ENCODE data around the gene NFATC1.

NFATC1 gene

DNA sequence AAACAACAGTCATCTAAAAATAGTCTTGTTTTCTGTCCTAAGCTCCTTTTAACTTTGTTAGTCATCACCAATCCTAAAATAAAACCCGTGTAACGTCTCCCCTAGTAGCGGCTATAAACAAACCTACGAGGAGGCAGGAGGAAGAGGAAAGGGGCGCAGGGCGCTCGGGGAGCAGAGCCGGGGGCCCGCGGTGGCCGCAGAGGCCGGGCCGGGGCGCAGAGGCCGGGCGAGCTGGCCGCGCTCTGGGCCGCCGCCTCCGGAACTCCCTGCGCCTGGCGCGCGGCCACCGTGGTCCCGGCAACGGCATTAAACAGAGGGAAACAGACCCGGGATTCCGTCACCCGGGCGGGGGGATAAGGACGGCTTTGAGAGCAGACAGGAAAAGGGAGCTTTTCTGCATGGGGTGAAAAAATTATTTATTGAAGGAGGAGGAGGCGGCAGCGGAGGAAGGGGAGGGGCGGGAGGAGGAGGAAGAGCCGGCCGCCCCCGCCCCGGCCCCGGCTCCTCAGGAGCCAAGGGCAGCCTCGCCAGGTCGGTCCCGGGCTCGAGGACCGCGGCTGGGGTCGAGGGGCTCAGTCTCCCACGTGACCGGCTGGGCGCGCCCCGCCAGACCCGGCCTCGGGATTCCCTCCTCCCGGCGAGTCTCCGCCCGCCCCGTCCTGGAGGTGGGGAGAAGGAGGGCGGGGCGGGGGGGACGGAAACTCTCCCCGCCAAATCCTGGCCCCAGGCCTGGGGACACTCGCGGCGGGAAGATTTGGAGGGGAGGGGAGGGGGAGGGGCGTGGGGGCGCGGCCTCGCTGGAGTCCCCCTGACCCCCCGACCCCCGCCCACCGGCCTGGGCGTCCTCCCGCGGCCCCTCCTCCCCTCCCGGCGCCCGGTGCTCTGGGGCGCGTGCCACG, 1.8 kb upstream of the NFATC1 start:
- no peaks in the 10 kb centered on the region for H3K79me2 ChIP-seq
- H3K36me3 ChIP-seq (ENCODE audit: control insufficient read depth, insufficient read depth, low read length), result no peaks in the 10 kb centered on the region
- H3K4me3 ChIP-seq (ENCODE audit: low read depth, low read length), result peak overlapping the region; percentile 71
- H2AFZ ChIP-seq, result peak overlapping the region; percentile 61
- TF ChIP-seq, protein P1, sequence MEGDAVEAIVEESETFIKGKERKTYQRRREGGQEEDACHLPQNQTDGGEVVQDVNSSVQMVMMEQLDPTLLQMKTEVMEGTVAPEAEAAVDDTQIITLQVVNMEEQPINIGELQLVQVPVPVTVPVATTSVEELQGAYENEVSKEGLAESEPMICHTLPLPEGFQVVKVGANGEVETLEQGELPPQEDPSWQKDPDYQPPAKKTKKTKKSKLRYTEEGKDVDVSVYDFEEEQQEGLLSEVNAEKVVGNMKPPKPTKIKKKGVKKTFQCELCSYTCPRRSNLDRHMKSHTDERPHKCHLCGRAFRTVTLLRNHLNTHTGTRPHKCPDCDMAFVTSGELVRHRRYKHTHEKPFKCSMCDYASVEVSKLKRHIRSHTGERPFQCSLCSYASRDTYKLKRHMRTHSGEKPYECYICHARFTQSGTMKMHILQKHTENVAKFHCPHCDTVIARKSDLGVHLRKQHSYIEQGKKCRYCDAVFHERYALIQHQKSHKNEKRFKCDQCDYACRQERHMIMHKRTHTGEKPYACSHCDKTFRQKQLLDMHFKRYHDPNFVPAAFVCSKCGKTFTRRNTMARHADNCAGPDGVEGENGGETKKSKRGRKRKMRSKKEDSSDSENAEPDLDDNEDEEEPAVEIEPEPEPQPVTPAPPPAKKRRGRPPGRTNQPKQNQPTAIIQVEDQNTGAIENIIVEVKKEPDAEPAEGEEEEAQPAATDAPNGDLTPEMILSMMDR (IDR thresholded peaks at IDR 0.05), result no peak
- peaks cover 4% of the 10 kb centered on the region for H3K4me1 ChIP-seq
- H3K27ac ChIP-seq, result peak overlapping the region; percentile 51
- H3K9ac ChIP-seq, result no peak overlapping the region
- H3K4me2 ChIP-seq (ENCODE audit: low read length), result peak overlapping the region; percentile 92
- no peaks in the 10 kb centered on the region for H3K9me3 ChIP-seq (ENCODE audit: control insufficient read depth, low read length)
- H3K27me3 ChIP-seq (ENCODE audit: control insufficient read depth, insufficient read depth, low read length), result no peaks in the 10 kb centered on the region

DNA sequence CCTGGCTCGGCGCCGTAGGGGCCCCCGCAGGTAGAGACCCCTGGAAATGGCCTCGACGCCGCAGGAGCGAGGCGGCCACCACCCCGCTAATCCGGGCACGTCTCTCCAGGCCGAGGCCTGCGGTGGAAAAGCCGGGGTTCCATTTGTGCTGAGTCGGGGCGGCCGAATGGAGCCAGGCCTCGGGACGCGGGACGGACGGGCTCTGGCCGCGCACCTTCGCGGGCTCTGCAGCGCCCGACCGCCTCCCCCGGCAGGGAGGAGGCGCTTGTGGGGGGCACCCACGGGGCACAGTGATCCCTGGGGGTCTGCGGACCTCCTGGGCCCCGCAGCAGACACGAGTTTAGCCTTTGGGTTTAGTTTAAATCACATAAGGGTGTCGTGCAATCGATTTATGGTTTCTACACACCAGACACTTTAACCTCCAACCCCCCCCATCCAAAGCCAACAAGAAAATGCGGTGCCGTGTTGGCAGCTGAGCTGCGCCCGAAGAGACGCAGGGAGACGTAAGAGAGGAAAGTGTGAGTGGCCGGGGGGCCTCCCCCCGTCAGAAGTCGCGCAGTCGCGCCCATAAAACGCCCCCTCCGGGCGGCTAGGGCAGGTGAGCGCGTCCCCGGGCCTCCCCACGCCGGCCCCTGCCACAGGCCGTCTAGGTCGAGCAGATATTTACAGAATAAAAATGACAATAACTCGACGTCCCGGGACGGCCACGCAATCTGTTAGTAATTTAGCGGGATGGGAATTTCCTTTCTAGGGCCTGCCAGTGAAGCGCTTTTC, 1.0 kb upstream of the NFATC1 start:
- H2AFZ ChIP-seq, result peak overlapping the region; percentile 61
- peak overlapping the region; percentile 45 for H3K4me3 ChIP-seq (ENCODE audit: low read depth, low read length)
- H3K27ac ChIP-seq, result peak overlapping the region; percentile 47
- H3K79me2 ChIP-seq, result no peaks in the 10 kb centered on the region
- no peaks in the 10 kb centered on the region for H3K36me3 ChIP-seq (ENCODE audit: control insufficient read depth, insufficient read depth, low read length)
- peak overlapping the region; percentile 92 for H3K4me2 ChIP-seq (ENCODE audit: low read length)
- no peaks in the 10 kb centered on the region for H3K9me3 ChIP-seq (ENCODE audit: control insufficient read depth, low read length)
- H3K9ac ChIP-seq, result no peak overlapping the region
- peaks cover 4% of the 10 kb centered on the region for H3K4me1 ChIP-seq
- TF ChIP-seq, protein P1 (IDR thresholded peaks at IDR 0.05), result no peak
- no peaks in the 10 kb centered on the region for H3K27me3 ChIP-seq (ENCODE audit: control insufficient read depth, insufficient read depth, low read length)

DNA sequence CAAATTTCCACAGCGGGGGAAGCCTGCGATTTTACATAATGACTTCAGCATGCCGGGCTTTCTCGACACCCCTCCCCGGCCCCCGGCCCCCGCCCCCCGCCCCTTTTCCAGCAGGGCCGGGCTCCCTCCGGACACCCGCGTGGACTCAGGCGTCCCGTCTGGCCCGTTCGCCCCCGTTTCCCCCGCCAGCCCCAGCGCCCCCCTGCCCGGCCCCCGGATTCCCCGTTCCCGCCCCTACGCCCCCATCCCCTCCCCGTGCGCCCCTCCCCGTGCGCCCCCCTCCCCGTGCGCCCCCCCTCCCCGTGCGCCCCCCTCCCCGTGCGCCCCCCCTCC, 456 bp upstream of the NFATC1 start:
- TF ChIP-seq, protein P1 (IDR thresholded peaks at IDR 0.05), result no peak
- no peaks in the 10 kb centered on the region for H3K27me3 ChIP-seq (ENCODE audit: control insufficient read depth, insufficient read depth, low read length)
- no peak overlapping the region for H2AFZ ChIP-seq
- peak overlapping the region; percentile 45 for H3K4me3 ChIP-seq (ENCODE audit: low read depth, low read length)
- H3K9ac ChIP-seq, result no peak overlapping the region
- no peak overlapping the region for H3K27ac ChIP-seq
- H3K4me1 ChIP-seq, result peaks cover 4% of the 10 kb centered on the region
- peak overlapping the region; percentile 92 for H3K4me2 ChIP-seq (ENCODE audit: low read length)
- no peaks in the 10 kb centered on the region for H3K36me3 ChIP-seq (ENCODE audit: control insufficient read depth, insufficient read depth, low read length)
- H3K79me2 ChIP-seq, result no peaks in the 10 kb centered on the region
- H3K9me3 ChIP-seq (ENCODE audit: control insufficient read depth, low read length), result no peaks in the 10 kb centered on the region

DNA sequence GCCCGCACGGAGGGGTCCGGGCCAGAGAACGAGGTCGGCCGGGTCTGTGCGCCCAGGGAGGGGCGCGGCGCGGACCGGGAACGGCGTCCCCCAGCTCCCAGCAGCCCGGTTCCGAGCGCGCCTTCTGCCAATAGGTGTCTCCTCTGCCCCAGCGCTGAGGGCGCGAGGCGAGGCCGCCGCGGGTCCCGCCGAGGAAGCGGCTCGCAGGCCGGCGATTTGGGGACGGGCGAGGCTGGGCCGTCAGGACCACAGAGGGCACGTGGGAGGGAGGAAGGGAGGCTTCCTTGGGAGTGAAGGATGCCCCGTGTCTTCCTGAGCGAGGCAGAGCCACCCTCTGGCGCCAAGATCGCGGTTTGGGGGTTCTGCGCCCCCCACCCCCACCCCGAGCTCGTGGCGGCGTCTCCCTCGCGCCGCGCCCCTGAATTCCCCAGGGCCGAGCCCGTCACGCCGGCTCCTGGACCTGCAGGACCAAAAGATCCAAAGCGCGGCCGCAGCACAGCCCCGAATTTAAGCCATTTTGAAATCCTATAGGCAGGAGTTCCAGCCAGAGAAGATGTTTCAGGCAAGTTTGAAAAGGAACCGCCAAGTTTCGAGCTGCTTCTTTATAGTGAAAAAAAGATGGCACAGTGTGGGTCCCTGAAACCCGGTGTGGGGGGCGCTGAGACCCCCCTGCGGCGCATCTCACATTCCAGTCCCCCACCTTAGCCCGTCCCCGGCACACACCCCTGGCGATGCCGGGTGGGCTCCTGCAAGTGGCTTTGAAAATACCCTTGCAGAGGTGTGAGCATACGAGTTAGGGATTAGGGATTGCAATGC, 909 bp downstream of the NFATC1 start:
- Histone ChIP-seq H3K36me3 (ENCODE audit: control insufficient read depth, insufficient read depth, low read length) (no peaks in the 10 kb centered on the region), H3K27me3 (ENCODE audit: control insufficient read depth, insufficient read depth, low read length) (no peaks in the 10 kb centered on the region), H3K79me2 (no peaks in the 10 kb centered on the region), H3K4me3 (ENCODE audit: low read depth, low read length) (peak overlapping the region; percentile 57), H3K4me1 (peaks cover 4% of the 10 kb centered on the region), H2AFZ (no peak overlapping the region), H3K9ac (no peak overlapping the region), H3K4me2 (ENCODE audit: low read length) (peak overlapping the region; percentile 81), H3K9me3 (ENCODE audit: control insufficient read depth, low read length) (no peaks in the 10 kb centered on the region), H3K27ac (no peak overlapping the region)
- TF ChIP-seq, protein P1 (IDR thresholded peaks at IDR 0.05), result no peak

Data from parathyroid adenoma (tissue), 2 donors.